Measurements from ENCODE around the gene NCBP1. TPM values are rescaled to one million over a fixed set of nuclear protein-coding genes. Genes with fewer than 3 reads are reported as not detected.
"Not testable (repeated sequence)": the region's sequence is repeated elsewhere in the genome, so short reads cannot be mapped to it uniquely, and the experiment has no call there.

NCBP1 gene
- polyA plus RNA-seq, 10 donors, result 27.6 to 44.2 (median 38.5) TPM

- DNase-seq, result no peak
These were observed 15.6 kb upstream of the NCBP1 start for GRCh38 chr9:97617939-97618416.

- DNase-seq, result not testable (repeated sequence)
These were observed 13.6 kb upstream of the NCBP1 start for GRCh38 chr9:97620063-97620462.

- DNase-seq, result not testable (repeated sequence)
These were observed 11.1 kb upstream of the NCBP1 start for GRCh38 chr9:97622483-97622882.

- no peak for DNase-seq
These were observed 9.7 kb upstream of the NCBP1 start for GRCh38 chr9:97623946-97624345.

- DNase-seq, result no peak
These were observed 8.0 kb upstream of the NCBP1 start for GRCh38 chr9:97625620-97626019.

- no peak for DNase-seq
These were observed 6.0 kb upstream of the NCBP1 start for GRCh38 chr9:97627624-97628023.

- no peak for DNase-seq
These were observed 5.0 kb upstream of the NCBP1 start for GRCh38 chr9:97628668-97629067.

GRCh38 chr9:97629156-97629555 is 4.5 kb upstream of the NCBP1 start:
- no peak for DNase-seq

- DNase-seq, result no peak
These were observed 3.0 kb upstream of the NCBP1 start for GRCh38 chr9:97630591-97630990.

- no peak for DNase-seq
These were observed 1.2 kb upstream of the NCBP1 start for GRCh38 chr9:97632248-97632984.

- no peak for DNase-seq
These were observed 354 bp downstream of the NCBP1 start for GRCh38 chr9:97633859-97634490.

GRCh38 chr9:97635026-97635425 is 1.4 kb downstream of the NCBP1 start:
- no peak for DNase-seq

- no peak for DNase-seq
These were observed 3.3 kb downstream of the NCBP1 start for GRCh38 chr9:97636903-97637302.

GRCh38 chr9:97638666-97639065 is 5.0 kb downstream of the NCBP1 start:
- no peak for DNase-seq

- no peak for DNase-seq
These were observed 6.7 kb downstream of the NCBP1 start for GRCh38 chr9:97640325-97640724.

GRCh38 chr9:97645720-97646119 is 12.1 kb downstream of the NCBP1 start:
- DNase-seq, result no peak

- no peak for DNase-seq
These were observed 14.4 kb downstream of the NCBP1 start for GRCh38 chr9:97647996-97648395.

- DNase-seq, result no peak
These were observed 18.0 kb downstream of the NCBP1 start for GRCh38 chr9:97651646-97652045.

GRCh38 chr9:97658707-97659106 is 25.1 kb downstream of the NCBP1 start:
- no peak for DNase-seq

- no peak for DNase-seq
These were observed 26.1 kb downstream of the NCBP1 start for GRCh38 chr9:97659771-97660170.

GRCh38 chr9:97660340-97660739 is 26.7 kb downstream of the NCBP1 start:
- no peak for DNase-seq

GRCh38 chr9:97660847-97661246 is 27.2 kb downstream of the NCBP1 start:
- no peak for DNase-seq

GRCh38 chr9:97665742-97666141 is 32.1 kb downstream of the NCBP1 start:
- no peak for DNase-seq

Measured in muscle of back (tissue), 11 donors.